Activated CD4-positive, alpha-beta T cell treated with anti-CD3 and anti-CD28 coated beads for 1 hour (primary cell): ENCODE results near the gene ATP6V1G3.
"Not testable (repeated sequence)": the region's sequence is repeated elsewhere in the genome, so short reads cannot be mapped to it uniquely, and the experiment has no call there.

ENCODE experiments used
- DNase-seq: peaks from one replicate; pipeline ENCODE4 v3.0.0-alpha.2; 2020

ATP6V1G3 gene

DNA sequence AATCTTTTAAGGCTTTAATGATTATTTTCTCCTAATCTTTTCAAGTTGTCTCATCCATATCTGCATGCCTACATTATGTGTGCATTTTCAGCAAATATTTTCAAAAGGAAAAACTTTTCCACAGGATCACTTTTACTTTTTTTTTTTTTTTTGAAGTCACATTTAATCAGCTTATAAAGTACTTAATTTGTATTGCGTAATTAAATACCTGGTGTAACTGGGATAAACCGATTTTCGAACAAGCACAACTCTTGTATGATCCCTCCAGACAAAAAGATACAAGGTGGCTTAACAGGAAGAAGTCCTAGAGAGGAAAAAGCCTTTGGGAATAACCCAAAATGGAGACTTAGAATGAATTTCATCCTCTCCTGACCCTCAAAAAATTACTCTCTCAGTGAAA, 1.3 kb upstream of the ATP6V1G3 start:
- DNase-seq: no peak

DNA sequence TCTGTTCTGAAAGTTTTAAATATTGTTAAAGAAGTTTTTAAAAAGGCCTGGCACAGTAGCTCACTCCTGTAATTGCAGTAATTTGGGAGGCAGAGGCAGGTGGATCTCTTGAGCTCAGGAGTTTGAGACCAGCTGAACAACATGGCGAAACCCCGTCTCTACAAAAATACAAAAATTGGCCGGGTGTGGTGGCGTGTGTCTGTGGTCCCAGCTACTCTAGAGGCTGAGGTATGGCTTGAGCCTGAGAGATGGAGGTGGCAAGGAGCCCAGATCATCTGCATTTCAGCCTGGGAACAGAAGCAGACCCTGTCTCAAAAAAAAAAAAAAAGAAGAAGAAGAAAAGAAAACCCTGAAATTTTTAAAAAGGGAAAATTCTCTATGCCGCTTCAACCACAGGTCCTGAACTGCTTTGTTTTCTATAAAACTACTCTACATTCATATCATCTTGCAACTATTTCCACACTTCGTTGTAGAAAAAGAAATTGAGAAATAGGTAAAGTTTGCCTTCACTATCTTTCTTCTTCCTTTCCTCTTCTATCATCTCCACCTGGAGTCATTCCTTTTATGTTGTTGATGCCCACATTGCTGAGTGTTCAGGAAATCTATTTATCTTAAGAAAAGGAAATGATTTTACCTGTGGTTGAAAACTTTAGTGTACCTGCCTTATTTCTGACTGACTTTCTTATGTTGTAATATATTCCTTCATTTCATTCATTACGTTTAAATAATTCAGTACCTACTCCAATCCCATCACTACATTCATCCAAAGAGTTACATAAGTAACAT, 1.7 kb downstream of the ATP6V1G3 start:
- DNase-seq: no peak

DNA sequence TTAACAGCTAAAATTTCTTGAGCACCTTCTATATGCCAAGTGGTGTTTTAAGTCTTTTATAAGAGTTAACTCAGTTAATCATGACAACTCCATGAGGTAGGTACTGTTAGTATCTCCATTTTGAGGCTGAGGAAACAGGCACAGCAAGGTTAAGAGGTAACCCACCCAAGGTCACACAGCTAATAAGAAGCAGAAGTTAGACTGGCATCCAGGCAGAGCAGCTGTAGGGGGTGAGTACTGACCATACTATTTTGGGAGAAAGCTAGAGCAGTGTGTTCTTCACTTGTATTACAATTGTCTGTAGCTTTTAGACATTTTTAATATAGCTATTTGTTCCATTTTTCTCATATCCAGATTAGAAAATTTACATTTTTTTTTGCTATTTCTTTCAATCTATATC, 4.8 kb downstream of the ATP6V1G3 start:
- no peak for DNase-seq

DNA sequence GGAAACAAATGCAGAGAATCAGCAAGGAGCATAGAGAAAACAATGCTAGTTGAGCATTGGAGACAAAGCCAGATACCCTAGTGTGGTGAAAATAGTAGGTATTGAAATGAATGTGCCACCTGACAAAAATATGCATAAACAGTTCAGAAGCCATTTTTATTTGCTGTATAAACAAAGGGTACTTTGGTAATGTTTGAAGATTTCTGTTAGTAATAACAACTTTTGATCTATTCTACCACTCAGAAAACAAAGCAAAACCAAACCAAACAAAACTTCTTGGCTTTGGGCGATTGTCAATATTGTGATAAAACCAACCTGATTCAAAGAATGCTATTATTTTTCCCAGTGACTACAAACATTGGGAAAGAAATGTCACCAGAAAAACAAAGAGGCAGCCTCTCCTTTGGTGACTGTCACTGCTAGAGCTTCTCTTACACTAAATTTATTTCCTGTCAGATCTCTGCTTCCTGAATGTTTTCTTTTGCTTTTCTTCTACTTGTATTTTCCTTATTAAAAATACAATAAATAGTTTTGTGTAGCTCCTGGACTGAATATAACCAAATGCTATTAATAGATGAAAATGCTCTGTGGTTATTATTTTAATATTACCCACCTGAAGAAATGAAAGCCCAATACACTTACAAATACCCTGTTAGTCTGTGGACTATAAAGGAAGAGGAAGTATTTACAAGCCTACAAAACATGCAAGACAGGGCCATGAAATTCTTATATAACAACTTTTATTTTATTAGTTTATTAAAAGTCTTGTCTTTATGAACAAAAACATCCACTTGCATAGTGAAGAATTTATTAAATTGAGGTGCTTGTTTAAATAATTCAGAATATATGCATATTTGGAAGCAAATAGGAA, 5.7 kb downstream of the ATP6V1G3 start:
- DNase-seq: no peak

DNA sequence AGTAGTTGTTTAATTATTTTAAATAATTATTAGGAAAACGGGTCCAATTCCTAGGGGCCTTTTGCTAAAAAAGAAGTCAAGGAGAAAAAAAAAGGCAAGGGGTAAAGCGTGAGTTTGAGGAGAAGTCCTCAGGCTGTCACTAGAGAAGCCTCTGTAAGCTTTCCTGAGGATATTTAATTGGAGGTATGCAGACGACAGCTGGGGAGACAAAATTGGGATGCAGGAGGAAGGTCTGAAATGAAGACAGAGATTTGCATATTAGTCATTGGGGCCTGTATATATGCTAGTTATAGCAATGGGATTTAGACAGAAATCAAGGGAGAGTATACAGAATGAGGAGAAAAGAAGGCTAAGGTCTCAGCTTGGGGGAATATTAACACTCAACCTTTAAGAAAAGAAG, 8.6 kb downstream of the ATP6V1G3 start:
- no peak for DNase-seq

DNA sequence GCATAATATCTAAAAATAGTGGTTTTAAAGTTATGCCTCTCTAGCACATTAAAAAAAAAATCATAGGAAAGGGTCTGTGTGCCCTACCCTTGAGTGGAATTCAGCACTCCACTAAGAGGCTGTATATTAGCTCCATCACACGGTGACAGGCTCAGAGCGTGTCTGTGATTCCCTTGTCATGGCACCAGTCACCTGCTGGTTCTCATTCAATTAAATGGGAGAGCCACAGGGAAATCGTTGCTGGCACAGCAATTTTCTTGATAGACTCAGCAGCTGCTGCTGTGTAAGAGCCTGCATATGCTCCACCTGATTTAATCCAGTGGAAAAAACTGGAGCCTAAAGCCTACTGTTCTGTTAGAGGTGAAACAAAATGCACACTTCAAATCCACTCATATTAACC, 9.5 kb downstream of the ATP6V1G3 start:
- no peak for DNase-seq

DNA sequence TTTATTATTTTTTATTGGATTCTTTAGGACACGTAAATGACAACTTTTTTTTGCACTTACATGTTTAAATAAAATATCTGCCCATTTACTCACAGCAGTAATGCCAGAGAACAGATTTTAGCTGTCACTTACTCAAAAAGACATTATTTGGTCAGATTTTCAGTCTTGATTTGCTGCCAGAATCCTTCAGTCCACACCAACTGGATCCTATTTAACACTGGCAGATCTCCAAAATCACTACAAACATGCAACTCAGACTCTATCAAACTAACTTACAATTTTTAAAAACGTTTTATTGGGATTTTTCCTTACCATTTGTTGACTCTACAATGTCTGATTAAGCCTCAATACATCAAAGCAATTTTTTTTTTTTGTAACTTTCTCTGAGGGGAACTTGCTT, 11.1 kb downstream of the ATP6V1G3 start:
- no peak for DNase-seq

DNA sequence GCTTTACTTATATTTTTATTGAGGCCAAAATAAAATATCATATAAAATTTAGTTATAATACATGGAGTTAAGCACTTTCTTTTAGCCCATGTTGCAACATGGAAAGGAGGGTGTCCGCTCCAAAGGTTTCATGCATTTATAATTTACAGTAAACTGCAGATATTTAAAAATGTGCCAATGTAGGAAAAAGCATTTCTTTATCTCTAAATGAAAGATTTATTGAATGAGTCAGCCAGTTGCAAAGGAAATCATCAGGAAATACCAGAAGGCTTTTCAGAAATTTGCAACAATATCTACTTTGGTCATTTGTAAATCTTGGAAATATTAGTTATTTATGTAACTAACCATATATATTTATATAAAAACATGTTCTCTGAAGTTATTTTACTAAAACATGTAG, 12.1 kb downstream of the ATP6V1G3 start:
- DNase-seq: no peak

DNA sequence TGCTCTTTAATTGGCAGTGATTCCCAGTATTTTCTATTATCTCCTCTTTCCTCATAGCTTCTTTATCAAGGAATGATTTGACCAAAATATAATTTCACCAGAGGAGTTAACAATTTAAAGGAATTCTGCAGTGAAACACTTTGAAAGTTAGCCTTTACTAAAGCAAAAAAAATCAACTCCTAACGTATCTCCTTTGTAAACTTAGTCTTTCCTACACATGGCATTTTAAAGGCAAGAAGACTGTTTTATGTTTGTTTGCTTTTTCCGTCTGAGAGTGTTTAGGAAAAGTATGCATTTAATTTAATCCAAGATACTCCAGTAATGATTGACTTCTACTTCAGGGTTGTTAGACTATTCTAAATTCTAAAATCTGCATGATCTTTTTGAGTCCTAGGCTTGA, 15.9 kb downstream of the ATP6V1G3 start:
- no peak for DNase-seq

DNA sequence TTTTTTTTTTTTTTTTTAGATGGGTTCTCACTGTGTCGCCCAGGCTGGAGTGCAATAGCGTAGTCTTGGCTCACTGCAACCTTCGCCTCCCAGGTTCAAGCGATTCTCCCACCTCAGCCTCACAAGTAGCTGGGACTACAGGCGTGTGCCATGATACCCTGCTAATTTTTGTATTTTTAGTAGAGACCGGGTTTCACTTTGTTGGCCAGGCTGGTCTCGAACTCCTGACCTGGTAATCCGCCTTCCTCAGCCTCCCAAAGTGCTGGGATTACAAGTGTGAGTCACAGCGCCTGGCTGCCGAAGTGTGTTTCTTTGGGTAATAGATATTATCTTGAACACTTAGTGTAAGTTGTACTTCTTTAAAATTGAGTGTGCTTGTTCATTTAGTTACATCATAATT, 16.4 kb downstream of the ATP6V1G3 start:
- DNase-seq: not testable (repeated sequence)

DNA sequence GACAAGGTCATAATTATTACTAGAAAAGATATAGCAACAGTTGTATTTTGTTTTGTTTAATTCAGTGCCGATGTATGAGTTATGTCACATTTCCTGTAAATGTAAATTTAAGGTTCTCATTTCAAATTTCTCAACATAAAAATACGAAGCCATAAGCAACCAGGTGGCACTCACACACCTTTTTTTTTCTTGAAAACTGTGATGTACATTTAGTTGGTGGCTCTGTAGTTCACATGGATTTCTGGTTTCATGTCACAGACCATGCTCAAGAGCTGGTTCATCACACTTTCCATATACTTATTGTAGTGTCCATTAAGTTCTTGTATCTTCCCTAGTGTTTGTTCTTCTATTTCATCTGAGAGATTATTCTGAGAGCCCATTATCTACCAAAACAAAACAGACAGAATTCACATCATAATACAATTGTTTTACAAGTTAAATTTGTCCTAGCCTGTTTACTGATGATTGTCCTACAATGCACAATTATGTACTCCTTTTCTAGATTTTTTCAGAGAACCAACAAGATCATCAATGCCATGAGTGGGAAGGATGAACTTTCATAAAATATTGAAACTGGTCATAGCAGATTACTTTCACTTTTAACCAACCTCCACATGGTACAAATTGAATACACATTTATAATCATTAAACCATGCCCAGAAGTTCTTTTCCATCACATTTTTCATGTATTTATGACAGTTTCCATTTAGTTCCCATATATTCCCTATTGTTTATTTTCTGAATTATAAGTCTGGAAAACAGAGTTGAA, 17.1 kb downstream of the ATP6V1G3 start:
- no peak for DNase-seq

DNA sequence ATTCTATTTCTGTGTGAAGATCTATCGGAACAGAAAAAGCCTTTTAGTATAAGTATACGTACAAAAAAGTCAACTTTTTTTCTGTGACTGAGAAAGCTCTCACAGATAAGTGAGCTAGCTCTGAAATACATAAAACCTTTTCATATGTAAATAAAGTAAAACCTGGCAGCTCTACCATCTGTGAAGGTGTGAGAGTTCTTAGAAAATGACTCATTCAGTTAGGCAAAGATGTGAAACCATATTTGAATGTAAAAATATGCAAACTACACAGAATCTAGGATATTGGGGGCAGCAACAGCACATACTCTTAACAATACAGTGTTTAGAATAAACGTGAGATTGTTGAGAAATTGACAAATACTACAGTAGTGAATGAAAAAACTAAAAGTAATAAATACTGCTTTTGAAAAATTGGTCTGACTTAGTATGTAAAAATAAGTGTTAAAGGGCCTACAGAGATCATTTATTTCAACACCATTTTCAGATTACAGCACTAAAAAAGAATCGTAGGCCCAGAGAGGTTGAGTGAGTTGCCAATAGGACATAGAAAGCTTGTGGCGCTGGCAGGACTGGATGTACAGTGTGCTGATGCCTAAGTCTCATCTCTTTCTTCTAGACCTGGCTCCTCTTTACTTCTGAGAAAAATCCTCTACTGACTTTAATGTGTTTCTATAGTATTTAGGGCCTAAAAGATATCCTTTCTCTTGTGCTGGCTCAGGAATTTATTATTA, 19.8 kb downstream of the ATP6V1G3 start:
- no peak for DNase-seq

DNA sequence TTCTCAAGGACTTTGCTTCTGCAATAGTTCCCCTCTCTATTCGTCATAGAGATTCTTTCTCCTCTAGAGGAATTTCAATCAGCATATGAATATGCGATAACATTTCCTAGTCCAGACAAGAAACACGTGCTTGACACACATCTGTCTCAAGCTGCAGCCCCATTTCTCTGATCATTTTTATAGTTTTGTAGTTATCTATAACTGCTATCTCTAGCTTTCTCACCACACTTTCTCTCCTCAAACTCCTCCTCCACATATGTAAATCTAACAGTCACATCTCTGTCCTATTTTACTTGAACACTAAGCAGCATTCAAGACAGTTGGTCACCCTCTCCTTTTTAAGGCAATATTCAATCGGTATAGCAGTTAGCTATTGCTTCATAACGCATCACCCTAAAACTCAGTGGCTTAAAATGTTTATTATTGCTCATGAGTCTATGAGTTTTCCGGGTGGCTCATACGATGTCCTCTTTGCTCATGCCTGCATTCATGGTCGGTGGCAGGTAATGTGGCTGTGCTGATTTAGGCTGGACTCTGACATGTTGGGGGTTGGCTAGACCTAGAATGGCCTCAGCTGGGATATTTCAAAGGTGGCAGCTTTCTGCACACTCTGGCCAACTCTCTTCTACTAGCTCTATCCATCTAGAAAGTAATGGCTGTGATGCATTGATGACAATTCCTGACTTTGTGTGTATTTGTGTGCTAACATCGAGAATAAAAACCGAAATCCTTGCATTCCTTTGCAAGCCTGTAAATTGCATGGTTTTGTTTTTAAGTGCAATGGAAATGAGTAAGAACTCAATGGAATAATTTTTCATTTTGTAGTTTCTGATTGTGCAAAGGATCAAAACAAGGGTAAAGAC, 20.6 kb downstream of the ATP6V1G3 start:
- DNase-seq: no peak

DNA sequence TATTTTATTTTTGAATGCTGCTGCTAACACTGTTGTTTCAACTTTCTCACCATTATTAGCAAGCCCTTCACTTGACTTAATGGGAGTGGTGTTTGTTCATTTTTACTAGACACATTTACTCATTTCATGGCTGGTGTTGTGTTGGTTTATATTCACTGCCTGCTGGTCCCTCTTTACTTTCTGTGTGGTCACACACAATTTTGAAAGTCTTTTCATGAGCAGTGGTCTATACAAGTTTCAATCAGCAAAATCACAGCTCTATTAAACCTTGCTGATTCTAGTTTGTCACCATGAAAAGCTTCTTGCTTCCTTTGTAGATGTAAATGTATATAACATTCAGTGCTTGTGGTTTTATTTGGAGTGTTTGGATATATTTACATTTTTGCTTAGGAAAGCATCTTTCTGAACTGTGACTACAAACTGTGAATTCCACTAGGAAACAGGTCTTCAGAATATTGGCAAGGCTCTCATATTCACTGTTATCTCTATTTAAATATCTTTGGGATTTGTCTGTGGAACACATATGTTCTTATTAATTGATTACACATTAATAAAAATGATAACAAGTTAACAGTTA, 22.8 kb downstream of the ATP6V1G3 start:
- DNase-seq: no peak

DNA sequence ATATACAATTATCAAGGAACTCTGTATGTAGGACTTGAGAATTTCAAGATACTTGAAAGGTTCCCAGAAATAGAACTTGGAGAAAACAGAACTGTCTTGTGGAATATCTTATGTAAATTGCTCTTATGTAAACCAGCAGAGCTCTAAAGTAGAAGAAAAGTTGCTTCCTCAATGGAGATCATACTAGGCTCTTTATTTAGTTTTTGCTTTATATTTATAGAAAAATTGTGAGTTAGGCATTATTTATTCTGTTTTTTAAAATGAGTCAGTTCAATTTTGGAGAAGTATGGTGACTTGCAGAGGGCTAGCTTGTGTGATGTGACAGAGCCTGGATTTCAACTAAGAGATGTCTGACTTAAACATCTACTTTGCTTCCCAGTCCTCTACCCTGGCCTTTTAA, 40.4 kb downstream of the ATP6V1G3 start:
- no peak for DNase-seq

DNA sequence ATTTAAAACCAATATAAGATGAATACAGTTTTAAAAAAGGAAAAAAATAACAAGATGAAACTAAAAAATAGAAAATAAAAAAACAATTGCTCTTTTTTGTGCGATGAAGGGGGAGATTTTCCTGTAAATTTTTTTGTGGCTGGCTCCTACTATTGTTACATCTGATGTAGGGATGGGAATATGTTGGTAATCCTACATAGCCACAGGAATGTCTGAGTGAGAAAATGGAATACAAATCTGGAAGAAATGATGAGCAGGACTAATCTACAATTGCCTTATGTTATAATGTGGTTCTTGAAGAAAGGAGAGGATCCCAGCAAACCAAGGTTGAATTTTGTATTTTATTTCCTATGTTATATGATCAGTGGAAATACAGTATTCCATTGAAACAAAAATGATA, 40.9 kb downstream of the ATP6V1G3 start:
- DNase-seq: no peak

DNA sequence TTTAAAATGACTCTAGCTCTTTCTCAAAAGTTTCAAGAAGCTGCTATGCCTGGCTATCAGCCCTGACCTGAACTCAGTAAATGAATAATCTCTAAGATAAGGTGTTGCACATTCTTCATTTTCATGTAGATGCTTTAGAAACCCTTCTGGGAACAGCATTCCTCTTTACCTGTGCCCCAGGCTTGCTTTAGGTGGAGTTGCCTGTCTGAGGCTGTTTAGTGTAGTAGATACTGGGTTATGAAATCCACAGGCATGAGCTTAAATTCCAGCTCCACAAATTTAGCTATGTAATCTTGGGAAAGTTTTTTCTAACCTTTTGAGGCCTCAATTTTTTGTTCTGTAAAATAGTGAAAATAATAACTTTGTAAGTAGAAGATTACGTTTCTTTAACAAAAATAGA, 41.6 kb downstream of the ATP6V1G3 start:
- no peak for DNase-seq

DNA sequence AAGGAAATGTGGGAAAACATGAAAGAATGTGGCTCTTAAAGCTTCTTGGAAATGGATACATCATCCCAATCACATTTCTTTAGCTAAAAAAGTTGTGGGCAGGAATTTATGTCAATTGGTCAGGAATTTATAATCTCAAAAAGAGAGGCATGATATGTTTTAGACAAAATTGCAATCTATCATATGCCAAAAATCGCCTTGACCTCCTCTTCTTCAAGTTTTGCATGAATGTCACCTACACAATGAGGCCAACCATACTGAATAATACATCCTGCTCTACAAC, 42.4 kb downstream of the ATP6V1G3 start:
- no peak for DNase-seq

DNA sequence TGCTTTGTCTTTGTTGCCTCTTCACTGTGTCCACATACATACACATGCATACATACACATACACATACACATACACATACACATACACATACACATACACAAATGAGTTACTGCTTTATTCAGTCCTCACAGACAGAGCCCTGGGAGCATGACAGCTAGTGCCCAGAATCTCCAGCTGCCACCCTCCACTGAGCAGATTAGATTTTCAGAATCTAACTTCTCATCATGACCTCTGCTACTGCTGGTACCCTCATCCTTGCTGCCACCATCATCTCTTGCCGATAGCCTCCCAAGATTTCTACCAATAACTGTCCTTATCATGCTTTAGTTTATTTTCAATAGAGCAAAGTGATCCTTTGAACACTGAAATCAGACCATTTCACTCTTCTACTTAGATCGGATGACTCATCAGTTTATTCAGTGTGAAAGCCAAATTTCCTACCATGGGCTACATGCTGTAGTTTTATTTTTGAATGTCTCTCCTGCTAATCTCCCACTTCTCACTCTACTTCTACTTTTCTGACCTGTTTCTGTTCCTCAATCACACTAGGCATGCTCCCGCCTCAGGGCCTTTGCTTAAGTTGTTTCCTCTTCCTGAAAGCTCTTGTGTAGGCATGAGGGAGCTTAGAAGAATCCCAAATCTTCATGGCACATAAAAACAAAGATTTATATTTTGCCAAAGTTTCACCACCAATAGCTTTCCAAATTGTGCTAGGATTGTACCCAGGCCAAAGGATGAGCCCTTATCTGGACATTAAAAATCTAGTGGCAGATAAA, 43.0 kb downstream of the ATP6V1G3 start:
- no peak for DNase-seq

DNA sequence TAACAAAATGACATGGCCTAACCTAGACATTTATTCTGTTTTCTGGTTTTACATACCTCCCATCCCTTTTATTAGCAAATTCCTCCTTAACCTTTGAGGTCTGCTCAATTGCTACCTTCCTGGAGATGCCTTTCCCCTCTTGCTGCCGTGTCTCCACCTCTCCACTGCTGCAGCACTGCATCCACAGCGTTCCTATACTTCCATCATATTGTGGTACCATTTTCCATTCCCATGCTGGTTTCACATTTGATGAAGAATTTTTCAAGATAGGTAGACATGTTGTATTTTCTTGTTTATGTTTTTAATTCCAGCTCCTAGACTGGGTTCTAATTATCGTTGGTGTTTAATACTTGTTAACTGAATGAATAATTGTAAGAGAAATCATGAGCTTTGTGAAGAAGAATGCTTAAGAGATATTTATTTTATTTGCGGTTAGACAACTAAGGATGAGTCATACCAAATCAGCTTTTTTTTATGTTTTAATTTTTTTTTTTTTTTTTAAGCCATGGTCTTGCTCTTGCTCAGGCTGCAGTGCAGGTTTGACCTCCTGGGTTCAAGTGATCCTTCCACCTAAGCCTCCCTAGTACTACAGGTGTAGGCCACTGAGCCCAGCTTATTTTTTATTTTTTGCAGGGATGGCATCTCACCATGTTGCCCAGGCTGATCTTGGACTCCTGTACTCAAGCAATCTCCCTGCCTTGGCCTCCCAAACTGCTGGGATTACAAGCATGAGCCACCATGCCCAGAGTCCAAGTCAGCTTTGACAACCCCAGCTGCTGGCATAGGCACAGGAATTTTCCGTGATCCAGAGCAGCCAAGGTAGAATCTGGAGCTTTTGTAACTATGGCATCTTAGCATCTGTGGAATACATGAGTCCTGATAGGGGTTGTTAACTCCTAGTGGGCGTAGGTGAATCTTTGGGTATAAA, 44.0 kb downstream of the ATP6V1G3 start:
- DNase-seq: no peak
